GM12891 (cell line): ENCODE results near the gene JAG1. TPM values are rescaled to one million over a fixed set of nuclear protein-coding genes. Genes with fewer than 3 reads are reported as not detected.

ENCODE experiments used
- DNase-seq: peaks from one replicate; pipeline ENCODE4 v3.0.0; 2011; ENCODE audit warnings: low spot score; ENCODE audit not compliant: insufficient read length
- FAIRE-seq: peaks from 2 replicates; lab custom pipeline; 2011; peaks lifted over from hg19 to GRCh38; lab: Jason Lieb, UNC
- PAX5 ChIP-seq: IDR thresholded peaks from 2 replicates; pipeline ENCODE4 v1.6.1; 2011; ENCODE audit warnings: low read length, moderate library complexity, mild to moderate bottlenecking; ENCODE audit not compliant: insufficient read depth, severe bottlenecking
- POLR2A ChIP-seq: IDR thresholded peaks from 2 replicates; pipeline ENCODE4 v1.6.1; 2011; ENCODE audit warnings: low read depth, low read length, control low read depth
- POLR2AphosphoS5 ChIP-seq: IDR thresholded peaks from 2 replicates; pipeline ENCODE4 v1.6.1; 2011; ENCODE audit warnings: low read depth, low read length, control low read depth
- POU2F2 ChIP-seq: IDR thresholded peaks from 2 replicates; pipeline ENCODE4 v1.6.1; 2011; ENCODE audit warnings: low read depth, mild to moderate bottlenecking, control low read depth, low read length, moderate library complexity
- SPI1 ChIP-seq: IDR thresholded peaks from 2 replicates; pipeline ENCODE4 v1.6.1; 2011; ENCODE audit warnings: low read depth, low read length, control low read depth
- TAF1 ChIP-seq: IDR thresholded peaks from 2 replicates; pipeline ENCODE4 v1.6.1; 2011; ENCODE audit warnings: low read depth, low read length, control low read depth
- polyA plus RNA-seq: library from polyadenylated mRNA; unstranded; fragments of >200 nt; gene quantifications from one replicate; pipeline ENCODE4 v1.2.1, GENCODE V29; 2012; ENCODE audit warnings: low read depth, missing spikeins, inconsistent platforms; ENCODE audit not compliant: missing spikeins

The JAG1 gene
- polyA plus RNA-seq: 3.3 TPM

DNA sequence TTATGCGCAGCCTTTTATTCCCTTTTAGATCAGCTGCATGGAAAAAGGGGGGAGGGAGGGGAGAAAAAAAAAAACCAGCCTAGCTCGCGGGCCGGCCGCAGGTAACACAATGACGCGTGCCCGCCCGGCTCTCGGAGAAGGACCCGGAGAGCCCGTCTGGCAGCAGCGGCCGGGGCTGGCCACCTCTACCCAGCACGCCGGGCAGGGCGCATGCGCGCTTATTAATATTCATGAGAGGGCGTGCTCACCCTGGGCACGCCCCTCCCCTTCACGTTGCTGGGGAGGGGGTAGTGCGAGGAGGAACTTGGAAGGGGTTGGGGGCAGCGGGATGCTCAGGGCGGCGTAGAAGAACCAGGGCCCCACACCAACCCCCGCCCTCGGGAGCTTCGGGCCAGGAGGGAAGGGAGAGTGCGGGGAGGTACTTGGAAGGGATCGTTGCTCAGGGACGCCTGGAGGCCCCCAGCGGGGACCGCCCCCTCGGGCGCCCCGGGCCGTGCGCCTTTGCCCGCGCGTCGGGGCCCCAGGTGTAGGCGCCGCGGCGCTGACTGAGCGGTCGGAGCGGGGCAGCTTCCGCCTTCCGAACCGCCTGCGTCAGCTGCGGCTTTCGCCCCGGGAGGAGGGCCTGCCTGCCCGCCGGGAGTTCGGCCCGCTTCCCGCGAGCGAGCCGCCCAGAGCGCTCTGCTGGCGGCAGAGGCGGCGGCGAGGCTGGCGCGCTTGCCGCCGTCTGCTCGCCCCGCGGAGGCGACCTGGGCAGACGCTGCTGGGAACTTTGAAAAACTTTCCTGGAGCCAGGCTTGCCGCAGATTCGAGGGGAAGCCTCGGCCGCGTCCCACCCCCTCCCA lies at the start of gene JAG1:
JAG1 (minus strand) TSS at position 158 of the 842 bp plus-strand sequence. CDS start 469 bp downstream, outside the sequence.
- peak; percentile 89 for FAIRE-seq
- peak; percentile 27; the same call in 1 of the 2 replicates for TF ChIP-seq POLR2AphosphoS5
- TF ChIP-seq POU2F2: peak; percentile 97
- TF ChIP-seq TAF1: no peak; the same call in 1 of the 2 replicates
- TF ChIP-seq PAX5: no peak
- TF ChIP-seq SPI1: no peak
- DNase-seq: peak; percentile 79

DNA sequence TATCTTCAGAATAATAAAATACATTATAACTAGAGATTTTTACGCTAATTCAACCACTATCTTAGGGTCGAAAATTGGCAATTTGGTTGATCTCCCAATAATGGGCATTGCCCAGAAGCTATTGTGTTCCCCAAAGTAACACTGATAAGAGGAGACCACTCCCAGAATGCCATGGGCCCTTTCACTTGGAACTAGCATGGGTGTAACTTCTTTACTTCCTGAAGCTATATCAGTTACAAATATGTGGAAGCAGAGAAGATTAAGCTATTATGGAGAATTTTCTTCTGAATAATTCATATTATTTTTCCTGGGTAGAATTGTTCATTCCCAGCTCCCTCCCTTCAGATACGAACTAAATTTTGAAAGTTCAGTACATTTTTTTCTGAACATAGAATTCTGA lies 48.2 kb upstream of the JAG1 start:
- DNase-seq (no peak), FAIRE-seq (no peak)
- TF ChIP-seq POLR2A (no peak), POU2F2 (no peak), PAX5 (no peak), SPI1 (no peak), TAF1 (no peak), POLR2AphosphoS5 (no peak)

DNA sequence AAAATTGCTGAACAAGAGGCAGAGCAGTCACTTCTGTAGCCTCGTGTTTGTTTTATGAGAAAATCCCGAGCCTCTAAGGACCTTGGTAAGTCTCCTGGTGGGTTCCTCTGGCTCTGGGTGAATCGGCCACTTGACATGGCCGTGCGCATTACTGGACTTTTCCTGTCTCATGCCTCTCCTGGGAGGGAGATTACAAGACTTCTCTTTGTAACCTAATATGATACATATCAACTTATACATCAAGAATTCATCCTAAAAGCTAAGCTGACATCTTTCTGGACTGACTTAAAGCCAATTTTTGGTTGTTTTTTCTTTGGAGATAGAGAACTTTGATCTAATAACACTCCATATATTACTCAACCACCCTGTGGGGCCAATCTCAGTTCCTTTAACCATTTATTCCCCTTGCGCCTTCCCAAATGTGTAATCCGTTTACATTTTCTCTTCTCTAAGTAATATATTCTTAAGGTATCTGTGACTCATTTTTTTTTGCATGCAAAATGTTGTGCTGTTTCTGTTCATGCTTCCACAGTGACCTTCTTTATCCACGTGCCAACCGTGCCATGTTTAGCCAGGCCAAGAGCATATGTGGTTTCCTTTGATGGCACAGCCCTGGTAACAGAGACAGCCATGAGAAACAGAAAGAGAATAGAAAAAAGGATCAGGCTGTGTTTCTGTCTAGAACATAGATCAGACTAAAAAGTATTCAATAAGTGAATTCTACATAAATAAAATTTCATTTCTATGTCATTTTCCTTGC lies 47.5 kb upstream of the JAG1 start:
- no peak for FAIRE-seq
- DNase-seq: no peak
- TF ChIP-seq PAX5 (no peak), POLR2A (no peak), SPI1 (no peak), POU2F2 (no peak), TAF1 (no peak), POLR2AphosphoS5 (no peak)

DNA sequence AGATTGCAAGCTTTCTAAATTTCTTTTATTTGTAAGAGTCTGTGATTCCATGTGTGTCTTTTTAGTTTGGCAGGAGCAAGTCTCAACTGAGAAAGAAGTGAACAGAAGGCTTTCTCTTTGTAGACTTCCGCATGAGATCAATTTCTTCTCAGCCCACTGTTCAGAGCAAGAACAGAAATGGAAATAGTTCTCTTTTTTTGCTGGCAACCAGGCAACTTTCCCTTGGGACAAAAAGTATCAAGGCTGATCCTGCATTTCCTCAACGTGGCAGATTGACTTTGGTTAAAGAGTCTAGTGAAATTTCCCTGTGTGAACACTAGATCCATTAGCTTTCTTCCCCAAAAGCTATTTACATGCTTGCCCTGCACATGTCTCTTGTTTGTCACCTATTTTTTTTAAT lies 46.8 kb upstream of the JAG1 start:
- DNase-seq: no peak
- TF ChIP-seq POU2F2 (no peak), PAX5 (no peak), SPI1 (no peak)
- no peak for FAIRE-seq

DNA sequence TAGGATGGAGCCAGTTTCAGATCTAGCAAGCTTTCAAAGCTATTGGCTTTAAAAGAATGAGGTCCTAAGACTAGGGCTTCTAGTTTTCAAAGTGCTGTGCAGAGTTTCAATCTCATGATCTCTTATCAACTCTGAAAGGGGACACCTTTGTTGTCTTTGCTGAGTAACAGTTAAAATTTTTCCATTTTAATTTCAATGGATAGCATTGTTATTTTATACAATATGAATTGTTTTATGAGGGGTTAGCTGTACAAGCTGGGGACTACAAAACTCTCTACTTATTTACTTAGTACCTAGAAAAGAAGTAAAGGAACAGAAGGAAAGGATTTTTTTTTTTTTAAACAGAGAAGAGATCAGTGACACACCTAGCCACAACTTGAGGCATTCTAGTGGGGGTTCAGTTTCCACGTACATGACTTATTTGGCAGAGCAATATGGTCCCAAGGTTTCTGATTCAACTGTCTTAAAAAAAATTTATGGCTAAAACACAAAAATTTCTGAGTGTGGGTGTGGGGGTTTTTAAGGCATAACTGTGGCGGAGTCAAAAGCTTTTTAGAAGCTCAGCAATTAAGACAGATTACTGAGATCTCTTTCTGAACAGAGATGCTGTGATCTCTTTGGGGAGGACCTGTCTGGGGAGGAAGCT lies 46.1 kb upstream of the JAG1 start:
- DNase-seq (no peak), FAIRE-seq (no peak)
- TF ChIP-seq PAX5 (no peak), POLR2AphosphoS5 (no peak), POU2F2 (no peak), POLR2A (no peak), TAF1 (no peak)

DNA sequence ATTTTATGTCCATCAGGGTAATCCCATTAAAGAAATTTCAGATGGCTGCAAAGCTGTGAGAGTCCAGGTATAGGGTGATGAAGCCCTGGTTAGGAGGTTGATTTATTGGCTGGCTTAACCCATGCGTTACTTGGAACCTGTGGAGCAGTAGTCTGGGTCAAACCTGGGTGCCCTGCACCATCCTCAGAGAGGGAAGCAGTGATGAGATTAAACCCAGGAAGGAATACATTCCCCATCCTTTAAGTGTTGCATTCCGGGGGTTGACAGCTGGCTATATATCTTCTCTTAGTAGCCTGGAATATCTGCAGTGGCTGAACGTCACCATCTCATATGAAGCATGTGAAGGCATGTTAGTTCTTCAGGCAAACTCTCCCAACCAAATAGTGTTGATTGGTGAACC lies 44.9 kb upstream of the JAG1 start:
- DNase-seq (no peak), FAIRE-seq (no peak)
- TF ChIP-seq TAF1: no peak
- no peak for TF ChIP-seq PAX5
- no peak for TF ChIP-seq POU2F2
- no peak for TF ChIP-seq POLR2AphosphoS5
- no peak for TF ChIP-seq SPI1
- no peak for TF ChIP-seq POLR2A

DNA sequence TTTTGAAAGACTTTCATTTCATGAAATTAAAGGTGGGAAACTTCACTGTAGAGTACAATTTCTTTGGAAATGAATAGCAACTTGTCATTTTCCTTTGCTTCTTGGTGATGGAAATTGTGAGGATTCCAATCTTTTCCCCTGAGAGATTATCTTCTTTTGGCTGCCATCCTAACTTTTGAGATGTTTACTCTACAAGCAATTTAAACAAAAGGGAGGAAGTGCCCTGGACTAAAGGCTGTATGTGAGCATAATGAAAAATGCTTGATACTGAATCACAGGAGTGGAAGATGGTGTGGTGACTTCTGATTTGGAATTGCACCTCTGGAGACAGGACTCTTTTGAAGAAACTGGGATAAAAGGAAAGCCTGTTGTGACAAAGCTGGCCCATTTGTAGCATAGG lies 43.1 kb upstream of the JAG1 start:
- no peak for FAIRE-seq
- DNase-seq: no peak

DNA sequence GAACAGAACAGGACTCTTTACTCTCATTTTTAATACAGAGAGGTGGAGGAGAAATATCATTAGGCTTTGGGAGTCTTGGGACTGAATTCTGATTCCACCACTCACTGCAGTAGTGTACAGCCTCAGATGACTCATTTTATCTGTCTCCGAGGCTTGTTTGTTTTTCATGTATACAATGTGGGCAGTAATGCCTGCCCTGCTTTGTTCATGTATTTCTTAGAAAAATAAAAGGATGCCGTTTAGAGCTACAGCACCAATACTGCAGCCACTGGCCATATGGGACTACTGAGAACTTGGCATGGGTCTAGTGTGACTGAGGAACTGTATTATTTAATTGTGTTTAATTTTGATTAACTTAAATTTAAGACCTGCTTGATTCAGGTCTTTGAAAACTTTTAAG lies 41.2 kb upstream of the JAG1 start:
- FAIRE-seq (no peak), DNase-seq (no peak)
- TF ChIP-seq POLR2AphosphoS5: no peak
- no peak for TF ChIP-seq TAF1
- no peak for TF ChIP-seq POU2F2
- no peak for TF ChIP-seq POLR2A
- no peak for TF ChIP-seq PAX5
- TF ChIP-seq SPI1: no peak

More for the DNA sequence above, 43.1 kb upstream of the JAG1 start:
- TF ChIP-seq TAF1 (no peak), SPI1 (no peak), POLR2AphosphoS5 (no peak), PAX5 (no peak), POU2F2 (no peak), POLR2A (no peak)

DNA sequence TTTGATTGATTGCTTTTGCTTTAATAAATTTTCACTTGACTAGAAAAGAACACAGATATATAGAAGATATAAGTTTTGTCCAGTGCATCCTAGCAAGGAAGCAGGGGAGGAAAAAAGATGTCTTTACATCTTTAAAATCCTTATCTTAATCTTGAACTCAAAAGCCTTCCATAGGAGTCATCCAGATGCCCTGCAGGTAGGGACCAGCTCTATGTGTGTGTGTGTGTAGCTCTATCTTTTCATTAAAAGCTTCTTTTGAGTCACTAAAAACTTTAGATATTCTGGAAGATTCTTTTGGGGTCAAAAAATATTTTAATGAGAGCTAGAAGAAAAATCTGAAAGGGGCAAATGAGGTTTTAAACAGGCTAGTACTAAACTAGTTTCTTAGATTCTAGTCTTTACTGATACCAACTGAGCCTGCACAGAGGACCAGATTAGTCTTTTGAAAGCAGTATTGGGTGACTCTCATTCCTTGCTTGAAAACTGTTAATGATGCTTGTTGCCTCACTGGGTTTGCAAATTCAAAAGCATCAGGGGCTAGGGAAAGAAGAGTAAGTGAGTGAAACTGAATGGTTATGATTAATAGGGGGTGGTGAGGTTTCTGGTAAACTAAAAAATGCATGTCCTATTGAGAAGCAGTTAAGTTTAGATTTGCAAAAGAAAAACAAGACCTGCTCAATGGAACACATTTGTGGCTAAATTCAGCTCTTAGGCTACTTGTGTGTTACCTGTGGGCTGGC lies 40.6 kb upstream of the JAG1 start:
- no peak for FAIRE-seq
- DNase-seq: no peak
- TF ChIP-seq POLR2AphosphoS5: no peak
- no peak for TF ChIP-seq SPI1
- TF ChIP-seq POLR2A: no peak
- no peak for TF ChIP-seq POU2F2
- TF ChIP-seq TAF1: no peak
- TF ChIP-seq PAX5: no peak
